Limb (tissue), 2 donors: Measurements from ENCODE around the gene NR3C1.

Experiments used
- DNase-seq, 2 donors: peaks; one replicate each; pipeline ENCODE4 v3.0.0-alpha.2; 2016; ENCODE audit errors: extremely low spot score in 2 of 2

NR3C1 gene

DNA sequence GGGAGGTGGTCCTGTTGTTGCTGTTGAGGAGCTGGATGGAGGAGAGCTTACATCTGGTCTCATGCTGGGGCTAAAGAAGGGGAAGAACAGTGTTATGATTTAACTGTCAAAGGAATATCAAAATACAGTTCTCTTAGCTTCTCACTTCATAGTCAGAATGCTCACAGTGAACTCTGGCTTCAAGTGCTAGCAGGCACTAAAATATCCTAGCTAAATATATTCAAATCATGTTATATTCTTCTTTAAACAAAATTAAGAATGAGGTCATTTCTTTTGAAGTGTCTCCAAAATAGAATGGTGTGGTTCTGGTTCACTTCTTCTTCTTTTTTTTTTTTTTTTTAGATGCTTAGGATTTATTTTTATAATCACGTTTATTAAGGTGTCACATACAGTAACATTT, 89.4 kb downstream of the NR3C1 start:
- DNase-seq: no peak

DNA sequence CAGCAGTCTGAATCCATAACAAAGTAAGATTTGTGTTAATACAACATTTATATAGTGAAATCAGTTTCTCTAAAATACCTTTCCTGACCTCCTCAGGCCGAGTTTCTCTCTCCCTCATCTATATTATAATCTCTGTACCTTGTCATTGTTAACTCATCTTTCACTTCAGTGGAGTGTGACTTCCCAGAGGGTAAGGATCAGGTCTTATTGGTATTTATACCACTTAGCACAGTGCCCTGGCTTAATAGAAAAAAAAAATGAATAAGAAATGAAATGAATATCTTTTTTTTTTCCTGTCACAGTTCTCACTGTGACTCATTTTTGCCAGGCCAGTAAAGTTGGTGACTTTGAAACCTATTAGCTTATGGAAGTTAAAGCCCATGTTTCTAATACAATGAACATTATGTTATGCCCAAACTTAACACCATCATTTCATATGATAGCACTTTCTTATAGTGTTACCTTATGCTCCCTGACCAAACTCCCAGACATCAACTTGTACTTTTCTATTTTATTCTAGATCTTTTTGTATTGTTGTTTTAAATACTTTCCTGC, 90.1 kb downstream of the NR3C1 start:
- DNase-seq: no peak

- DNase-seq: no peak
Measured at GRCh38 chr5:143312822-143313221, 90.7 kb downstream of the NR3C1 start.

DNA sequence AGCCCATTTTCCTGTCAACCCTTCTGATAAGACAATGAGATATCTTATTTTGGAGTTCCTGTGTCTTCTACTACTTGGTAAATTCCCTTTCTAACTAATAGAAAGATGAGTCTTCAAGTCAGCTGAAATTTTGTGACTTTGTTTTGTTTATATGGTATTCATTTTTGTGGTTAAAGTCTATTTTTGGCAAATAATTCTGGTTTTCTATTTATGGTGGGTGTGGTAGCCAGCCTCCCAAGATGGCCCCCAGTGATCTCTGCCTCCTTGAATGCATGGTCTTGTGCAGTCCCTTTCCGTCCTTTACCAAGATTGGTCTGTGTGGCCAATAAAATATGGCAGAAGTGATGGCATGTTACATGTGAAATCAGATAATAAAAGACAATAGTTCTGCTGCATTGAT, 91.5 kb downstream of the NR3C1 start:
- DNase-seq: no peak

GRCh38 chr5:143311428-143311827, 92.1 kb downstream of the NR3C1 start:
- DNase-seq: no peak

DNA sequence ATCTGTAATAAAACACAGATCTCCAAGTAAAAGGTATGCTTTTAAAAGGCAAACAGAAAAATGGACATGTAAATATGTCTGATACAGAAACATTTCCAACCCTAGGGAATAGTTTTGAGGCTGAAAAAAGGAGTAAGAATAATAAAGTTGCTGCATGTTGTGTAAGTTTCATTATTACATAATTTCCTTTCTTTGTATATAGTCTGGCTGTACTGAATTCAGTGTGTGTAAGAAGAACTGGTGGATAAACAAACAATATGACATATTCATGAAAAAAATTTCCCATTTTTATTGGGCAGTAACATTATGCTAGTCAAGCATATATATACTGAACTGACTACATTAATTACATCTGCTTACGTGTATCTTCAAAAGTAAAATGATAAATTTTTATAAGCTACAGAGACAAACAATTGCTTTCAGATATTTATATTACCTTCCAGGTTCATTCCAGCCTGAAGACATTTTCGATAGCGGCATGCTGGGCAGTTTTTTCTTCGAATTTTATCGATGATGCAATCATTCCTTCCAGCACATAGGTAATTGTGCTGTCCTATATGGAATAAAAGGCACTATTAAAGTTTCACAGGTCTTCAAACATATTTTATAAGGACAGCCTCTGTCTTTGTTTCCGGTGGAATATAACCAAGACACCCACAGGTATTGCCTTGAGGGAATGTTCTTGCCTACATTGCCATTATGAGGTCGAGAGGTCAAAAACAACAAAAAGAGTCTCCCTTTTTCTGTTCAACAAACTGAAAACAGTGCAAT, 93.6 kb downstream of the NR3C1 start:
- no peak for DNase-seq

DNA sequence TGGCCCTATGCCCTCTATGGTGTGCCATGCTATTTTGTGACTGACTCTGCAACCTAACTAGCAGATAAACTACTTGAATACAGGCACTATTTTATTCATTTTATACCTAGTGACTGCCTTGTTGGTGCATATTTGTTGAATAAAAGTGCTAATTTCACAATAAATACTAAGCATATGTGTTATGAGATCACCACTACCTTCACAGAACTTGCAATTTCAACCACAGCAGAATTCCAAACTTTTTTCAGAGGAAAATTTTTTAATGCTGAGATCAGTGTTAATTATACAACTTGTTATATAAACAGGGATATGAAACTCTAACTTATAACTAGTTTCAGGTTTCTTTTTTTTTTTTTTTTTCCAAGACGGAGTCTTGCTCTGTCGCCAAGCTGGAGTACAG, 94.8 kb downstream of the NR3C1 start:
- no peak for DNase-seq

DNA sequence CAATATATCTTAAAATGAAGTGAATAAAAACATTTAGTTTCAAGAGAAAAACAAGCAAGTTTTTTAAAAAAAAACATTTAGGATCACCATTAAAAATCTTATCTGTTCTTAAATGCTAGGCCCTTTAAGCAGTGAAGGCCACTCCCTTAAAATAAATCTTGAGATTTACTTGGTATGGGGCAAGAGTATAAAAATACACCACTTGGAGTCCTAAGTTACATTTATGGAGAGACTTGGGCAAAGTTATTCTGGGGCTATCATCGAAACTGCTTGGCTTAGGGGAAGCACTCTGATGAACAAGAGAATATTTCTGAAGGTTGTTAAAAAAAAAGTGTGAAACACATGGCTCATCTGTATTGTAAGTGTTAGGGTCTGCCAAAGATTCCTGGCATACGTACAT, 97.4 kb downstream of the NR3C1 start:
- DNase-seq: no peak

GRCh38 chr5:143304836-143305475, 98.5 kb downstream of the NR3C1 start:
- DNase-seq: no peak

GRCh38 chr5:143302341-143303045, 101.0 kb downstream of the NR3C1 start:
- DNase-seq: no peak

DNA sequence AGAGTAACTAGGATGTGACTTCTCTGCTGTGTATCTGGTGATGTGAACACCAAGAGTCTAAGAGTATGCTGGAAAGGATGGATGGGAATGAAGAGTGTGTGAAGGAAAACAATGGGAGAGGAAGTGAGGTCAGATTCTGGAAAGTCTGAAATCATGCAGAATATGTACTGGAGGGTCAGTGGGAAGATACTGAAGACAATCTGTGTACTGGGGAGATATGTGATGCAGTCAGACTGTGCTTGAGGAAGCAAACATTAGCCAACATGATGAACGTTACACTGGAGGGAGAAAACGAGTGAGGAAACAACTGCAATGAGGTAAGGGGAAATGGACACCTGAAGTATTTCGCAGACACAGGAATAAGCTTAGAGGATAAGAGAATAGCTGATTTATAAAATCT, 105.7 kb downstream of the NR3C1 start:
- no peak for DNase-seq

- no peak for DNase-seq
Measured at GRCh38 chr5:143290125-143290524, 113.4 kb downstream of the NR3C1 start.

DNA sequence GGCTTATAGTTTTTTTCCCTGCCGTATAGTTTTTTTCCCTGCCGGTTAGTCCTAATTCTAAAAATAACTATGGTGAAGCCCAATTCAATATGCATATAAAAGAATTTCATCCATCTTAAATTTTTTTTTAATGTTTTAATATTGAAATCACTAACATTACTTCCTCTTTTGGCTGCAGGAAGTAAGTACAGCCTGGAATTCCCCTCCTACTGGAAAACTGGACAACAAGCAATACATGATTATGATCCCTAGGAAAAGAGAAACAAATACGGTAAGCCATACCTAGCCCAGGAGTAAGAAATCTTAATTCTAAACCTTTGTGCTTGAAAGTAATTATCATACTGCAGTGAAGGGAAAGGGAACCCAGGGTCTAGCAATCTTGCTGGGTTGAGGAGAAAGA, 119.0 kb downstream of the NR3C1 start:
- no peak for DNase-seq

DNA sequence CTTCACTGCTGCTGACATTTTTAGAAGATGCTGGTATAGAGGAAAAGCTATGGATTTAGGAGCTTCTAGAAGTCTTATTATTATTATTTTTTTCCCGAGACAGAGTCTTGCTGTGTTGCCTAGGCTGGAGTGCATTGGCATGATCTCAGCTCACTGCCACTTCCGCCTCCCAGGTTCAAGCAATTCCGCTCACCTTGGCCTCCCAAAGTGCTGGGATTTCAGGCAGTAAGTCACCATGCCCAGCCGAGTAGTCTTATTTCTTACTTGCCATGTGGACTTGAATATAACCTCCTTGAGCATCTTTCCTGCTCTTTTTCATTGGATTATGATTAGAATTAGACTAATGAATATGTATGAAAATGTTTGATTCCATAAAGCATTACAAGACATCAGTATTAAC, 119.5 kb downstream of the NR3C1 start:
- DNase-seq: no peak

GRCh38 chr5:143281226-143281625, 122.3 kb downstream of the NR3C1 start:
- DNase-seq: no peak

DNA sequence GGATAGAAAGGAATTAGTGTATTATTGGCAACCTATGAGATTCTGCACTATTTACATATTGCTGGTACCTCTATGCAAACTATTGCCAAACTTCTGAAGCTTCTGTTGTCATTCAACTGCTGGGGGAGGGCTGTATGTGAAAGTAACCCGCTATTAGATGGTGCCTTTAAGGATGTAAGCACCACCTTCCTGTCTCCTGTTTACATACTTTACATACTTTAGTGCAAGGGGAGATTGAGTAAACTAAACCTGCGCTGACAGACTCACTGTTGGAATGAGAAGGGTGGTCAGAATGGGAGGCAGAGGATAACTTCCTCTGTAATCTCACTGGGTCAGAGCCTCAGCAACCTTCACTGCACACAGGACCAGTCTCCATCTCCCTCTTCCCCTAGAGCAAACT, 123.8 kb downstream of the NR3C1 start:
- DNase-seq: no peak

- DNase-seq: no peak
Measured at GRCh38 chr5:143277536-143277935, 126.0 kb downstream of the NR3C1 start.

GRCh38 chr5:143275512-143276363, 127.7 kb downstream of the NR3C1 start:
- DNase-seq: no peak

DNA sequence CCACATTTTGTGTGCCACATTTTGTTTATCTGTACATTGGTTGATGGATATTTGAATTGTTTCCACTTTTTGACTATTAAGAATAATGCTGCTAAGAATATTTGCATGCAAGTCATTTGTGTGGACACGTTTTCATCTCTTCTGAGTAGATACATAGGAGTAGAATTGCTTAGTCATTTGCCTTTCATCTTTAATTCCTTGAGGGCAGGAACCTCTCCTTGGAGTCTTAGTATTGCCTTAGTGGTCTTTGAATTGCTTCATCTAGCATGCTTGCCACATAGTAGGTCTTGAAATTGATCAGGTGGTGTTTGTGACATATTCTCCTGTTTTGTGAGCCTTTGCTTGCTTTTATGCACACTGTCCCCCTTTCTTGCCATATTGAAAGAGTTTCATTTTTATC, 128.5 kb downstream of the NR3C1 start:
- DNase-seq: no peak

- DNase-seq: no peak
Measured at GRCh38 chr5:143271431-143271830, 132.1 kb downstream of the NR3C1 start.

- DNase-seq: no peak
Measured at GRCh38 chr5:143268388-143268787, 135.1 kb downstream of the NR3C1 start.
